Right forelimb (tissue), 1 donor: ENCODE measurements around the gene MED13.
"Not testable (repeated sequence)": the region's sequence is repeated elsewhere in the genome, so short reads cannot be mapped to it uniquely, and the experiment has no call there.

ENCODE experiments used
- DNase-seq: peaks from one replicate; pipeline ENCODE4 v3.0.0-alpha.2; 2018

The MED13 gene

DNA sequence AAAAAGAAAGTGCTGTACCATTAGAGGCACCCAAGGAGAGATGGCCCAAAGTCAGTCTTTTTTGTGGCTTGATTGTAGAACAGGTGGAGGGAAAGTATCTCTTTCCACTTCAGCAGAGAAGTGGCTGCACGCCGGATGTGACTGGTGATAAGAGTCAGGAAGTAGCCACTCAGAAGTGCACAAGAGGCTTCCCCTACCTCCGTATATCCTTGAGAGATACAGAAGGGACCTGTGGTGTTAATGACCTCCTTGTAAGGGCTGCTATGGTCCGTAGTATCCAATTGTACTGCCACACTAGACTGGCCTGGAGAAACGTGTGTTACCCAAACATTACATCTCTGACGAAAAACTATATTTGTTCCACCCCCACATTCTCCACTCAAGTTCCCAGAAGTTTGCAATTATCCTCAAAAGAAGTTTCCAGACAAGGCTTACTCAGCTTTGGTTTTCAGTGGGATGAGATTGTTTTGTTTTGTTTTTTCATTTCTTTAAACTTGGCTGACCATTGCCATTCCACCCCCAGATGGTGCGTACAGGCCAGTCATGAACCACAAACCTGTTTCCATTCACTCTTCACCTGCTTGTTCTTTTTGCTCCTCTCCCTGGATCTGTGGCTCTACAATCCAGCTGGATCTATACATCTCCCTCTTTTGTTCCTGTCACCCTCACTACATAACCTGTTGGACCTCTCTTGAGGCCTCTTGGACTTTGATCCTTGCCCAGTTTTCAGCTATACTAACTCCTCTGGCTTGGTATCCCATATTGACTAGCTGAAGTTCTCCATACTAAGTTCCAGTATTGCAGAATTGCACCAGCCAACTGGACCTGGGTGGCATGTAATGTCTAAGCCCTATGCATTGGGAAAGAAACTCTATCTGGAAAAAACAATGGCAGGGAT lies 20.7 kb upstream of the MED13 start:
- DNase-seq = no peak

- DNase-seq = no peak
Observed at GRCh38 chr17:62084585-62084984, 19.5 kb upstream of the MED13 start.

DNA sequence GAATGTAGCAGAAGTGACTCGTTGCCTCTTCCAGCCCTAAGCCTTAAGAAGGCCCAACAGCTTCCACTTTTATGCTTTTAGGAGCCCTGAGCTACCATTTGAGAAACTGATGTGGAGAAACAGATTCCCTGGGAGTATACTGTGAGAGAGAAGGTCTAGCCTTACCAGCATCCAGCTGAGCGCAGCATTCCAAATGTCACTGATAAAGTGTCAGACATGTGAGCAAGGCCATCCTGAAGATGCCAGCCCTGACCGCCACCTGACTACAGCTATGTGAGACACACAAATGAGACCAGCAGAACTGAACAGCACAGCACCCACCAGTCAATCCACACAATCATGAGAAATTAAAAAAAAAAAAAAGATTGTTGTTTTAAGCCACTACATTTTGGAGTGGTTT lies 18.6 kb upstream of the MED13 start:
- DNase-seq = no peak

DNA sequence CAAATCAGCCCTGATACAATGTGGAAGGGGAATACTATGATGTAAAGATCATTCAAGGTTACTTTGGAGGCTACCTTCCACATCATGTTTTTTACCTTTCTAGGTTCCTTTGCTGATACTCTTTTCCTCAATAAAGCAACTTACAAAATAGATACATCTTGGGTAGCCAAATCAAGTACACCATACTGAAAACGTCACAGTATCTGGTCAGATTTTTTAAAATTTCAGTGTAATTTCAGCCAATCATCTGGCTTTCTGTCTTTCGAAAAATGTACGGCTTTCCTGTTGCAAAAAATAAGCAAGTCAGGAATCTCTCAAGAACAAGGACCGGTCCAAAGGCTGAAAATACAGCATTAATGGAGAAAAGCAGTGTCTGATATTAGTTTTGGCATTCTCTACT lies 15.6 kb upstream of the MED13 start:
- no peak for DNase-seq

DNA sequence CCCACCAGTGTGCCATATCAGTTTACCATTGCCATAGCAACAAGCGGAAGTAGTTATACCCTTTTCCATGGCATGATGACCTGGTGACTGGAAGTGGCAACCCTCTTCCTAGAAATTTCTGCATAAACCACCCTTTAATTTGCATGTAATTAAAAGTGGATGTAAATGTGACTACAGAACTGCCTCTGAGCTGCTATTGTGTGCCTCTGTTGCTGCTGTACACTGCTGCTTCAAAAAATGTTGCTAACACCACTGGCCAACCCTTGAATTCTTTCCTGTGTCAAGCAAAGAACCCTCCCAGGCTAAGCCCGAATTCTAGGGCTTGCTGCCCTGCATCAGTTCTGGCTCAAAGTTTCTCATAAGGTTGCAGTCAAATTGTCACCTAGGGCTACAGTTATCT lies 12.9 kb upstream of the MED13 start:
- DNase-seq = no peak

- DNase-seq = no peak
Observed at GRCh38 chr17:62076864-62077788, 12.0 kb upstream of the MED13 start.

- no peak for DNase-seq
Observed at GRCh38 chr17:62075308-62075815, 10.3 kb upstream of the MED13 start.

GRCh38 chr17:62073993-62074392 lies 8.9 kb upstream of the MED13 start:
- DNase-seq = no peak

DNA sequence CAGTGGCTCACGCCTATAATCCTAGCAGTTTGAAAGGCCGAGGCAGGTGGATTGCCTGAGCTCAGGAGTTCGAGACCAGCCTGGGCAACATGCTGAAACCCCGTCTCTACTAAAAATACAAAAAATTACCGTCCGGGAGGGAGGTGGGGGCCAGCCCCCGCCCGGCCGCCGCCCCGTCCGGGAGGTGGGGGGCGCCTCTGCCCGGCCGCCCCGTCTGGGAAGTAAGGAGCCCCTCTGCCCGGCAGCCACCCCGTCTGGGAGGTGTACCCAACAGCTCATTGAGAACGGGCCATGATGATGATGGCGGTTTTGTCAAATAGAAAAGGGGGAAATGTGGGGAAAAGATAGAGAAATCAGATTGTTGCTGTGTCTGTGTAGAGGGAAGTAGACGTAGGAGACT lies 7.8 kb upstream of the MED13 start:
- not testable (repeated sequence) for DNase-seq

GRCh38 chr17:62070900-62071299 lies 5.8 kb upstream of the MED13 start:
- DNase-seq = no peak

GRCh38 chr17:62067165-62068145 lies 2.4 kb upstream of the MED13 start:
- no peak for DNase-seq

GRCh38 chr17:62065611-62066468 lies 762 bp upstream of the MED13 start:
- DNase-seq = peak; percentile 98

GRCh38 chr17:62064029-62064790 lies 868 bp downstream of the MED13 start:
- no peak for DNase-seq

DNA sequence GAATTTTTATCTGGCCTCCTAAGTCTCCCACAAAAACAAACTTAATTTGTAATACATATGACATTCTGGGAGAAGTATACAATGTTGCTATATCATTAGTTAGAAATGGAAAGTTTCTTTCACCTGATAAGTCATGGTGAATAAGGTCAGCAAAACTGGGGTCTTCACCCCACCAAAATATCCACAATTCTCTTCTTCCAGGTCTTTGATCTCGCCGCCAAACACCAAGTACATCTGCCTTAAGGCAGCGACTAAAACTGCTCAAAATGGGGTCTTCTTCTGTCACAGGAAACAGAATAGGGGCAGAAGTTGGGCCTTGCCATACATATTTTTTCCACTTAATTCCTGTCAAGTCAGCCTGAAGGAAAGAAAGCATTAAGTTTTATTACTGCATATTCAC lies 2.1 kb downstream of the MED13 start:
- DNase-seq = no peak

- no peak for DNase-seq
Observed at GRCh38 chr17:62062302-62062701, 2.8 kb downstream of the MED13 start.

DNA sequence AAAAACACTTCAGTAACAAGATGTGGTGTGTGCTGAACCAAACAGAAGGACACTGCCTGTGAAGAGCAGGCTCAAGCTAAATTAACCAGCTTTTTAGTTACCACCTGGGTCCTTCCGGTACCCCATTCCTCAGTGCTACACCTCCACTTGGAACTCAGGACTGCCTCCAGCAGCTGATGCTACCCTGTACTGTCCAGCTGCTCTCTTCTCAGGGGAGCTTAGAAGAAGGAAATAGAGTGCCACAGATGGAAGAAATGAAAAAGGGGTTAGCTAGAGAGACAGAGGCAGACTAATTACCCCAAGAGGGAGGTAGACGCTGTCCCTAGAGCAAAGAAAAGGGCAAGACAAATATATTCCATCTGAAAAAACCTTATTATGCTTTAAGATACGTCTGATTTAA lies 5.7 kb downstream of the MED13 start:
- DNase-seq = no peak

GRCh38 chr17:62058611-62059010 lies 6.5 kb downstream of the MED13 start:
- no peak for DNase-seq

GRCh38 chr17:62057696-62058095 lies 7.4 kb downstream of the MED13 start:
- no peak for DNase-seq

- no peak for DNase-seq
Observed at GRCh38 chr17:62052765-62053338, 12.2 kb downstream of the MED13 start.

GRCh38 chr17:62051053-62051452 lies 14.0 kb downstream of the MED13 start:
- no peak for DNase-seq
